ENCODE data around the gene TCEANC2. TPM values are rescaled to one million over a fixed set of nuclear protein-coding genes. Genes with fewer than 3 reads are reported as not detected.

The TCEANC2 gene
- total RNA-seq, 4 donors from 2014 or later = 1.4 to 7.1 (median 5.7) TPM

DNA sequence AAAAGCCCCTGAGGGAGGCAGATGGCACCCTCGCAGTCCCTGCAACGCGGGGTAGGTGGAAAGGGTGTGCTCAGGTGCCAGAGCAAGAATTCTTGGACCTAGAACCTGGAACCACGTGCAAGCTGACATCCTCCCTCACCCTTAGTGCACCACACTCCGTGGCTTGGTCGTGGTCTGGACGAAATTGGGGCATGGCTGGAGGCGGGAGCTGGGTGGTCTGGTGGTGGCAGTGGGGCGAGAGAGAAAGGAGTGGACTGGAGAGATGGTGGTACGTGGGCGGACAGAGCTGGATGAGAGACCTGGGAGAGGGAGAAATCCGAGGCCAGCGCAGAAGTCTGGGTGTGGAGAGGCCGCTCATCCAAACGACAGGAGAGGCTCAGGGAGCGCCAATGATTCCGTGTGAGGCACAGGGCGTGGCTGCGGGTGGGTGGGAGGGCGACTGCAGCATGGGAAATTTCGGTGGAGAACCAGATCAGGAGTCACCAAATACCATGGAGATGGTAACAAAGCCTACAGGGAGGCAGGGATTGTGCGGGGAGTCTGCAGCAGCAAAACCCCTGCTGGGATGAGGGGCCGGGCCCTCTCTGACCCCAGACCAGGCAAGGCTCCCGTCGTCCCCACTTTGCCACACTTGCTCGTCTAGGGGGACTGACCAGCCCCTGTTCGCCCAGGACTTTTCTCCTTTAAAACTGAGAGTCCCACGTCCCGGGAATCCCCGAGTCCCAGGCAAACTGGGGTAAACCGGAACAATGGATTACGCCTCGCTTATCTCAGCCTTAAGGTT, 67.5 kb downstream of the TCEANC2 start:
- 57% methylated on average over 33 of the region's 33 CpGs; no CpG with 5 or more reads in 1 of the 2 donors for WGBS, 2 donors (ENCODE audit: low coverage in 1 of 2)
- peaks cover 5 to 29% (median 13%) of the 10 kb centered on the region in 4 donors for H3K4me1 ChIP-seq
- H3K27me3 ChIP-seq = no peaks in the 10 kb centered on the region
- in situ Hi-C loops (cut with MboI; ENCODE audit: low pct_ligation_motif_present in 1 of 4, low pct_unique_long_range_greater_than_20kb in 1 of 4, low sequenced_read_pairs in 3 of 4) = loop anchor here in 3 of 4 donors (5.0 to 25.0 kb wide), 3 partner anchors 366 to 374 kb away; no protein-coding TSS in a partner anchor
- no peaks in the 10 kb centered on the region for H3K9me3 ChIP-seq
- no peak overlapping the region for H3K27ac ChIP-seq
- no peaks in the 10 kb centered on the region for H3K36me3 ChIP-seq
- intact Hi-C loops (cut with DNase I; ENCODE audit: low total_unique reads) = loop anchor here (5.0 kb wide), 2 partner anchors 286 to 366 kb away; partner anchors contain the start of gene SSBP3
- H3K4me3 ChIP-seq = peak overlapping the region in 3 of 4 donors; percentile 10 to 34 (median 23)
- TF ChIP-seq, protein P1, sequence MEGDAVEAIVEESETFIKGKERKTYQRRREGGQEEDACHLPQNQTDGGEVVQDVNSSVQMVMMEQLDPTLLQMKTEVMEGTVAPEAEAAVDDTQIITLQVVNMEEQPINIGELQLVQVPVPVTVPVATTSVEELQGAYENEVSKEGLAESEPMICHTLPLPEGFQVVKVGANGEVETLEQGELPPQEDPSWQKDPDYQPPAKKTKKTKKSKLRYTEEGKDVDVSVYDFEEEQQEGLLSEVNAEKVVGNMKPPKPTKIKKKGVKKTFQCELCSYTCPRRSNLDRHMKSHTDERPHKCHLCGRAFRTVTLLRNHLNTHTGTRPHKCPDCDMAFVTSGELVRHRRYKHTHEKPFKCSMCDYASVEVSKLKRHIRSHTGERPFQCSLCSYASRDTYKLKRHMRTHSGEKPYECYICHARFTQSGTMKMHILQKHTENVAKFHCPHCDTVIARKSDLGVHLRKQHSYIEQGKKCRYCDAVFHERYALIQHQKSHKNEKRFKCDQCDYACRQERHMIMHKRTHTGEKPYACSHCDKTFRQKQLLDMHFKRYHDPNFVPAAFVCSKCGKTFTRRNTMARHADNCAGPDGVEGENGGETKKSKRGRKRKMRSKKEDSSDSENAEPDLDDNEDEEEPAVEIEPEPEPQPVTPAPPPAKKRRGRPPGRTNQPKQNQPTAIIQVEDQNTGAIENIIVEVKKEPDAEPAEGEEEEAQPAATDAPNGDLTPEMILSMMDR (IDR thresholded peaks at IDR 0.05) = no peak
- no peak for TF ChIP-seq POLR2A (IDR thresholded peaks at IDR 0.05)
- no peak for TF ChIP-seq POLR2AphosphoS5 (IDR thresholded peaks at IDR 0.05)
- DNase-seq = no peak

DNA sequence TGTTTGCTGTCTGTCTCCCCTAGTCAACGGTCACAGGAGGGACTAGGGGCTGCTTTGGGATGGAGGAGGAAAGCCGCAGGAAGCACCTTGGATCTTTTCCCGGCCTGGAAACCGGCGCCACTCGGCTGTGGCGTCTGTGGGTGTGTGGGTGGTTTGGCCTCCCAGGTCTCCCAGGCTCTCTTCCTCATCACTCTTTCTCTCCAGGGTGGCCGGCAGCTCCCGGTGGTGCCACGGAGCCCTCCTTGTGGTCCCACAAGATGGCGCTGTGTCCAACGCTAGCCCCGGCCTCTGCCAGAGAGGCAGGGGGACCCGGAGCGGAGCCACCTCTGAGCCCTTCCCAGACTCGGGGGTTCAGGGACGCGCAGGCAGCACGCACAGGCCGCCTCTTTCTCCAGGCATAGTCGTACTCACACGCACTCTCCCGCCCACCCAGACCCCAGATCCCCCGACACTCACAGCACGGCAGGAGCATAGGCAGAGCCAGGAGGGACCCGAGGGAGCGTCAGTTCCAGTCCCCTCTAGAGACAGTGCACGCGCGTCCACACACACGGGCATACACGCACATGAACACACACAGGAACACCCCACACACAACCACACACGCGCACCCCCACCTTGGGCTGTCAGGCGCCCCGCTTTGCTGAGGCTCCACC, 68.2 kb downstream of the TCEANC2 start:
- intact Hi-C loops (cut with DNase I; ENCODE audit: low total_unique reads) (loop anchor here (5.0 kb wide), 2 partner anchors 286 to 366 kb away; partner anchors contain the start of gene SSBP3), in situ Hi-C loops (cut with MboI; ENCODE audit: low pct_ligation_motif_present in 1 of 4, low pct_unique_long_range_greater_than_20kb in 1 of 4, low sequenced_read_pairs in 3 of 4) (loop anchor here in 3 of 4 donors (5.0 to 25.0 kb wide), 3 partner anchors 366 to 373 kb away; no protein-coding TSS in a partner anchor)
- Histone ChIP-seq H3K27ac (no peak overlapping the region), H3K36me3 (no peaks in the 10 kb centered on the region), H3K4me1 (peaks cover 5 to 29% (median 13%) of the 10 kb centered on the region in 4 donors), H3K4me3 (peak overlapping the region in 3 of 4 donors; percentile 10 to 34 (median 23)), H3K27me3 (no peaks in the 10 kb centered on the region), H3K9me3 (no peaks in the 10 kb centered on the region)
- TF ChIP-seq, protein P1 (IDR thresholded peaks at IDR 0.05) = peak; percentile 67 to 80 (median 76)
- no peak for TF ChIP-seq POLR2AphosphoS5 (IDR thresholded peaks at IDR 0.05)
- peak; percentile 85 for DNase-seq
- WGBS, 2 donors (ENCODE audit: low coverage in 1 of 2) = 11% methylated on average over 25 of the region's 36 CpGs; no CpG with 5 or more reads in 1 of the 2 donors

DNA sequence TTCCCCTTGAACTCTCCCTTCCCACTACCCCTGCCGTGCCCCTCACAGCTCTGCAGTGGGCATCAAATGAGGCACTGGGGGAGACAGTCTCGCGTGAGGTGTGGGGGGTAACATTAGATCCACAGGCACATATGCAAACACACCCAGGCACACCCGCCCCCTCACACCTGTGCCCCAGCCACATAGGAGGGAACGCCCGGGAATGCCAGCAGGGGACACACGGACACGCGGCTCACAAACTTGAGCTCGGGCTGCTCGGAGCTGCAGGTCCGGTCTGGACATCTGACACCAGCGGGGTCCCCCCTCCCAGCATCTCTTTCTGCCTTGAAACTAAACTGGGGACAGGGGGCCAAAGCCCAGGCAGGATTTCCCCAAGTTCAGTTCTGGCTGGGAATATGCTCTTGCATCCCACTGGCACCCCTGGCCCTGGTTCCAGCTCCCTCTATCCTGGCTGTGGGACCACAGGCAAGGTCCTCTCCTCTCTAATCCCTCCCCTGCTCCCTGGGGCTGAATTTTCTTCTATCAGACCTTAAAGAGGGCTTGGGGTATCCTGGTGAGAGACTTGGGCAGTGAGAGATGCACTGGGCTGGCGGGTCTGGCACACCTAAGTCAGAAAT, 68.8 kb downstream of the TCEANC2 start:
- intact Hi-C loops (cut with DNase I; ENCODE audit: low total_unique reads) (loop anchor here (5.0 kb wide), 2 partner anchors 285 to 365 kb away; partner anchors contain the start of gene SSBP3), in situ Hi-C loops (cut with MboI; ENCODE audit: low pct_ligation_motif_present in 1 of 4, low pct_unique_long_range_greater_than_20kb in 1 of 4, low sequenced_read_pairs in 3 of 4) (loop anchor here in 3 of 4 donors (5.0 to 25.0 kb wide), 3 partner anchors 365 to 373 kb away; no protein-coding TSS in a partner anchor)
- no peaks in the 10 kb centered on the region for H3K36me3 ChIP-seq
- no peaks in the 10 kb centered on the region for H3K9me3 ChIP-seq
- peak overlapping the region in 2 of 4 donors; percentile 23 to 34 for H3K4me3 ChIP-seq
- 49% methylated on average over 12 of the region's 14 CpGs; no CpG with 5 or more reads in 1 of the 2 donors for WGBS, 2 donors (ENCODE audit: low coverage in 1 of 2)
- H3K27ac ChIP-seq = no peak overlapping the region
- H3K27me3 ChIP-seq = no peaks in the 10 kb centered on the region
- peaks cover 5 to 29% (median 13%) of the 10 kb centered on the region in 4 donors for H3K4me1 ChIP-seq
- TF ChIP-seq, protein P1 (IDR thresholded peaks at IDR 0.05) = no peak
- no peak for TF ChIP-seq POLR2A (IDR thresholded peaks at IDR 0.05)
- TF ChIP-seq POLR2AphosphoS5 (IDR thresholded peaks at IDR 0.05) = no peak
- no peak for TF ChIP-seq EP300 (IDR thresholded peaks at IDR 0.05; ENCODE audit: low read depth)
- DNase-seq = peak; percentile 26

Measured in transverse colon (tissue), 4 donors.